Measurements from ENCODE around the gene ULK4.
A peak's percentile ranks its signal among the peaks of the same experiment; 100 is the strongest.
"Not testable (repeated sequence)": the region's sequence is repeated elsewhere in the genome, so short reads cannot be mapped to it uniquely, and the experiment has no call there.

The ULK4 gene

GRCh38 chr3:41960826-41961750 lies 815 bp downstream of the ULK4 start:
- DNase-seq (ENCODE audit: low read depth in 2 of 2), result peak; percentile 12 to 22

GRCh38 chr3:41956574-41956973 lies 5.3 kb downstream of the ULK4 start:
- DNase-seq (ENCODE audit: low read depth in 2 of 2), result no peak

- no peak for DNase-seq (ENCODE audit: low read depth in 2 of 2)
These were observed 6.7 kb downstream of the ULK4 start for GRCh38 chr3:41955192-41955591.

GRCh38 chr3:41943311-41943843 lies 18.5 kb downstream of the ULK4 start:
- no peak for DNase-seq (ENCODE audit: low read depth in 2 of 2)

- no peak for DNase-seq (ENCODE audit: low read depth in 2 of 2)
These were observed 21.5 kb downstream of the ULK4 start for GRCh38 chr3:41940393-41940792.

- DNase-seq (ENCODE audit: low read depth in 2 of 2), result no peak
These were observed 25.5 kb downstream of the ULK4 start for GRCh38 chr3:41936384-41936783.

GRCh38 chr3:41933154-41933676 lies 28.7 kb downstream of the ULK4 start:
- DNase-seq (ENCODE audit: low read depth in 2 of 2), result no peak

GRCh38 chr3:41932464-41932863 lies 29.4 kb downstream of the ULK4 start:
- DNase-seq (ENCODE audit: low read depth in 2 of 2), result no peak

- DNase-seq (ENCODE audit: low read depth in 2 of 2), result no peak
These were observed 41.4 kb downstream of the ULK4 start for GRCh38 chr3:41920406-41920965.

GRCh38 chr3:41915353-41915752 lies 46.5 kb downstream of the ULK4 start:
- DNase-seq (ENCODE audit: low read depth in 2 of 2), result no peak

GRCh38 chr3:41912280-41912679 lies 49.6 kb downstream of the ULK4 start:
- DNase-seq (ENCODE audit: low read depth in 2 of 2), result no peak

- no peak for DNase-seq (ENCODE audit: low read depth in 2 of 2)
These were observed 54.4 kb downstream of the ULK4 start for GRCh38 chr3:41907330-41908073.

GRCh38 chr3:41900265-41900664 lies 61.6 kb downstream of the ULK4 start:
- DNase-seq (ENCODE audit: low read depth in 2 of 2), result no peak

- DNase-seq (ENCODE audit: low read depth in 2 of 2), result no peak
These were observed 63.3 kb downstream of the ULK4 start for GRCh38 chr3:41898631-41899030.

GRCh38 chr3:41893977-41894376 lies 67.9 kb downstream of the ULK4 start:
- no peak for DNase-seq (ENCODE audit: low read depth in 2 of 2)

- no peak for DNase-seq (ENCODE audit: low read depth in 2 of 2)
These were observed 73.4 kb downstream of the ULK4 start for GRCh38 chr3:41888368-41889076.

- no peak for DNase-seq (ENCODE audit: low read depth in 2 of 2)
These were observed 78.9 kb downstream of the ULK4 start for GRCh38 chr3:41882956-41883355.

GRCh38 chr3:41881233-41881821 lies 80.6 kb downstream of the ULK4 start:
- no peak for DNase-seq (ENCODE audit: low read depth in 2 of 2)

- no peak for DNase-seq (ENCODE audit: low read depth in 2 of 2)
These were observed 81.5 kb downstream of the ULK4 start for GRCh38 chr3:41880387-41880786.

- DNase-seq (ENCODE audit: low read depth in 2 of 2), result not testable (repeated sequence)
These were observed 84.2 kb downstream of the ULK4 start for GRCh38 chr3:41877741-41878140.

GRCh38 chr3:41874022-41874421 lies 87.9 kb downstream of the ULK4 start:
- no peak for DNase-seq (ENCODE audit: low read depth in 2 of 2)
